Effector memory CD8-positive, alpha-beta T cell (primary cell): ENCODE measurements around the gene RBM20.
"Not testable (repeated sequence)": the region's sequence is repeated elsewhere in the genome, so short reads cannot be mapped to it uniquely, and the experiment has no call there.

Experiments used
- ATAC-seq: fragments of 150-1000 bp; cut with Tn5 transposase; replicated peaks from 2 replicates; pipeline ENCODE4 v1.10.0; 2021; ENCODE audit warnings: mild to moderate bottlenecking, moderate library complexity
- DNase-seq, 3 experiments: peaks; one replicate each; pipeline ENCODE4 v3.0.0; 2021
- H3K27ac Mint-ChIP-seq, 2 donors: one replicate each; pipeline ENCODE4 v1.8.0; 2022; ENCODE audit warnings: mild to moderate bottlenecking in 2 of 2, mixed read lengths in 2 of 2, moderate library complexity in 2 of 2
- H3K27me3 Mint-ChIP-seq, 2 donors: one replicate each; pipeline ENCODE4 v1.8.0; 2022; ENCODE audit warnings: mixed read lengths in 2 of 2
- H3K36me3 Mint-ChIP-seq: one replicate; pipeline ENCODE4 v1.8.0; 2022; ENCODE audit warnings: mild to moderate bottlenecking, moderate library complexity, mixed read lengths; ENCODE audit not compliant: insufficient read depth
- H3K4me1 Mint-ChIP-seq, 2 donors: one replicate each; pipeline ENCODE4 v1.8.0; 2022; ENCODE audit warnings: low read depth in 2 of 2, mixed read lengths in 2 of 2
- H3K4me3 Mint-ChIP-seq, 2 donors: one replicate each; pipeline ENCODE4 v1.8.0; 2022; ENCODE audit warnings: mild to moderate bottlenecking in 2 of 2, mixed read lengths in 2 of 2, moderate library complexity in 2 of 2
- H3K9me3 Mint-ChIP-seq, 2 donors: one replicate each; pipeline ENCODE4 v1.8.0; 2022; ENCODE audit warnings: mixed read lengths in 2 of 2
- total RNA-seq, 9 experiments: gene quantifications; one replicate each; lab custom pipeline; 2026; lab: John Stamatoyannopoulos, UW

The RBM20 gene
- total RNA-seq = 0.06 to 1.3 (median 0.33) reads per million in 9 experiments

DNA sequence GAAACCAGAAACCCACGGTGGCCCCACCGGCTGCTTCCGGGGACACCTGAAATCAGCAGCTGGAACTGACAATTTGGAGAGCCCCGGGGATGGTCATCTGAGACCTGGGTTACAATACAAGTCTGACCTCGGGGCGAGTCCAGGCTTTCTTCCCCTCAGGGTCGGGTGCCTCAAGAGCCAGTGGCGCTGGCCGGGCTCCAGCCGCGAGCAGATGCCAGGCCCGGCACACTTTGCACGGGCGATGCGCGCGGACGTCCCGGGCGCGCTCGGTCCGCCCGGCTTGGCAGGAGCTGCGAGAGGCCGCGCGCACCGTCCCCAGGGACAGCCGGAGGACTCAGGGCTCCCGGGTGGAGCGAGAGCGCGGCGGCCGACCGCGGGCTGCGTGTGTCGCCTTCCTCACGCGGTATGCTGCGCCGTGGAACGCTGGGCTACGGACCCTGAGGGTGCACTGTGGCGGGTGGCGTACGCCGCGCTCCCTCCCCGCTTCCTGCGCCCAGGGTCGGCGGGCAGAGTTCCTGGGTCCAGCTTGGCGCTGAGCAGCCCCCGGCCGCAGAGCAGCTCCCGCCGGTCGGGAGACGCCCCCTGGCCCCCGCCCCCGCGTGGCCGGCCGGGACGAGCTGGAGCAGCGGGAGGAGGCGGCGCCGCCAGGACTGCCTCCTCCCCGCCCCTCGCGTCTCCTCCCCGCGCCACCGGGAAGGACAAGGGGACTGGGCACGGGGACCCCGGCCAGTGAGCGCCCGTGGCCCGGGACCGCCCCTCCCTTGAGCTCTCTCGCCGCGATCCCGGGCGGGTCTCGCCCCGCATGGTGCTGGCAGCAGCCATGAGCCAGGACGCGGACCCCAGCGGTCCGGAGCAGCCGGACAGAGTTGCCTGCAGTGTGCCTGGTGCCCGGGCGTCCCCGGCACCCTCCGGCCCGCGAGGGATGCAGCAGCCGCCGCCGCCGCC lies at the start of gene RBM20:
Gene RBM20 (plus strand): TSS at position 684 of the 945 bp plus-strand sequence. CDS start 119 bp downstream, at position 803.
- Mint-ChIP-seq H3K27ac (no peak within 1 kb of the TSS), H3K4me3 (peak within 1 kb of the TSS; percentile 68 to 85), H3K36me3 (no peaks in the 10 kb centered on the region), H3K4me1 (peaks cover 12 to 14% of the 10 kb centered on the region in 2 donors), H3K9me3 (no peaks in the 10 kb centered on the region), H3K27me3 (peaks cover 40 to 58% of the 10 kb centered on the region in 2 donors)
- peak; percentile 54 for ATAC-seq
- peak in 1 of 3 experiments; percentile 4 for DNase-seq

DNA sequence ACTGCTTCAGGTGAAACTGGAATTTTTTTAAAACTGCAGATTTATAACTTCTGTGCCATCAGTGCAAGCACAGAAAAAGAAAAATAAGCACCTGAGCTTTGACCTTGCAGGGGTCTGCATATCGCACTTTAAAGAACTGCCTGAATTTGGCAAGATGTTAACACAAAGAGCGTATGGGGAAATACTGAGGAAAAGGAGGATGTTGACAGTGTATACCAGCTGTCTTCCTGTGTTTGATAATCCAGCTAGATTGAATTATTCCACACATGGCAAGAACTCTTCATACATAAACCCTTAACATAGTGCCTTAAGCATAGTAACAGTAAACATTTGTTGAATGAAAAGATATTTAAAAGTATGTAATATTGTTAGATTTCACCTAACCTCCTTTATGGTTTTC lies 46.7 kb upstream of the RBM20 start:
- peaks cover 0 to 1% of the 10 kb centered on the region in 2 donors for H3K4me1 Mint-ChIP-seq
- DNase-seq = no peak
- H3K27ac Mint-ChIP-seq = peak overlapping the region; percentile 32 to 49
- H3K9me3 Mint-ChIP-seq = no peaks in the 10 kb centered on the region
- no peak overlapping the region for H3K4me3 Mint-ChIP-seq
- no peak for ATAC-seq
- H3K27me3 Mint-ChIP-seq = no peaks in the 10 kb centered on the region
- peaks cover 75% of the 10 kb centered on the region for H3K36me3 Mint-ChIP-seq

DNA sequence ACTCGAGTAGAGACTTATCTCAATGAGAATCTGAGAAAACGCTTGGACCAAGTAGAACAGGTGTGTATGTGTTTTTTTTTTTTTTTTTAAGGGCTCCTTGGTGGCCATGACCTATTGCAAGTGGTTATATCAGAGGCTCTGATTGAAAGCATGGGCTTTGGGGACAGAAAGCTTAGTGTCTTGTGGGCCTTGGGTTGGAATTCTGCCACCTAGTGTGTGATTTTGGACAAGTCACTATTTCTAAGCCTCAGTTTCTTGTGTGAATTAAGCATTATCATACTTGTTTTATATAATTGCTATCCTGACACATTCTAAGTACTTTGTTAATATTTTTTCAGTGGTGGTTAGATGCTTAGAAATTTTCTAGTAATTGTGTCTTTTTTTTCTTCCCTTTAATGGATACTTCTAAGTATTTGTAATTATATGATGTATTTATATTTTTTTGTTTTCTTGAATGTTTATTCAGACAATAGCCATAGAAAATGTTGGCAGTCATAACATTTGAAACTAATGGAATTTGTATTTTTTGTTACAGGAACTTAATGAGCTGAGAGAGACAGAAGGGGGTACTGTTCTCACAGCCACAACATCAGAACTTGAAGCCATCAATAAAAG lies 43.5 kb upstream of the RBM20 start:
- Mint-ChIP-seq H3K4me3 (no peak overlapping the region), H3K27me3 (no peaks in the 10 kb centered on the region), H3K4me1 (no peaks in the 10 kb centered on the region), H3K9me3 (no peaks in the 10 kb centered on the region), H3K27ac (peak overlapping the region in 1 of 2 donors; percentile 49), H3K36me3 (peaks cover 79% of the 10 kb centered on the region)
- peak; percentile 73 for ATAC-seq
- peak; percentile 25 to 32 (median 25) for DNase-seq

DNA sequence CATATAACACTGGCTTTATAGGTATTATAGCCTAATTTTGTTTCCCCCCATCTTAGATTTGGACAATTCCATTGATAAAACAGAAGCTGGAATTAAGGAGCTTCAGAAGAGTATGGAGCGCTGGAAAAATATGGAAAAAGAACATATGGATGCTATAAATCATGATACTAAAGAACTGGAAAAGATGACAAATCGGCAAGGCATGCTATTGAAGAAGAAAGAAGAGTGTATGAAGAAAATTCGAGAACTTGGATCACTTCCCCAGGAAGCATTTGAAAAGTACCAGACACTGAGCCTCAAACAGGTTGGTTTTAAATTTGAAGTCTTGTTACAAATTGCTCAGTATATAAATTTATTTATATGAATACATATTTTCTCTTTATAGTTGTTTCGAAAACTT lies 42.6 kb upstream of the RBM20 start:
- peaks cover 75% of the 10 kb centered on the region for H3K36me3 Mint-ChIP-seq
- ATAC-seq = no peak
- H3K27ac Mint-ChIP-seq = no peak overlapping the region
- no peak overlapping the region for H3K4me3 Mint-ChIP-seq
- DNase-seq = no peak
- H3K27me3 Mint-ChIP-seq = no peaks in the 10 kb centered on the region
- H3K4me1 Mint-ChIP-seq = no peaks in the 10 kb centered on the region
- H3K9me3 Mint-ChIP-seq = no peaks in the 10 kb centered on the region

DNA sequence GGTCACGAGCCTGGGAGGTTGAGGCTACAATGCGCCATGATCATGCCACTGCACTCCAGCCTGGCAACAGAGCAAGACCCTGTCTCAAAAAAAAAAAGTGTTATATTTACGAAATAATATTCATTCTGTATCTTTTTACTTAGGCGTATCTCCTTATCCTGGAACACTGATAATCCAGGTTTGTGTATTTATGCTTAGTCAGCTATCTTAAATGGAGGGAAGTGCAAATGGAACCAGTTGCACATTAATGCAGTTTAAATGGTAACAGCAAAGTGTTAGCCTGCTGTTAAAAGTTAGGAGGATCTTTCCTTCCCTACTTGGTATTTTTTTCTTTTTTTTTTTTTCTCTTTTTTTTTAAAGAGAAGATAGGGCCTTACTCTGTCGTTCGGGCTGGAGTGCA lies 36.0 kb upstream of the RBM20 start:
- peaks cover 39% of the 10 kb centered on the region for H3K36me3 Mint-ChIP-seq
- H3K27ac Mint-ChIP-seq = no peak overlapping the region
- no peaks in the 10 kb centered on the region for H3K9me3 Mint-ChIP-seq
- DNase-seq = no peak
- H3K4me1 Mint-ChIP-seq = peaks cover 0 to 3% of the 10 kb centered on the region in 2 donors
- H3K4me3 Mint-ChIP-seq = no peak overlapping the region
- no peaks in the 10 kb centered on the region for H3K27me3 Mint-ChIP-seq
- ATAC-seq = no peak

DNA sequence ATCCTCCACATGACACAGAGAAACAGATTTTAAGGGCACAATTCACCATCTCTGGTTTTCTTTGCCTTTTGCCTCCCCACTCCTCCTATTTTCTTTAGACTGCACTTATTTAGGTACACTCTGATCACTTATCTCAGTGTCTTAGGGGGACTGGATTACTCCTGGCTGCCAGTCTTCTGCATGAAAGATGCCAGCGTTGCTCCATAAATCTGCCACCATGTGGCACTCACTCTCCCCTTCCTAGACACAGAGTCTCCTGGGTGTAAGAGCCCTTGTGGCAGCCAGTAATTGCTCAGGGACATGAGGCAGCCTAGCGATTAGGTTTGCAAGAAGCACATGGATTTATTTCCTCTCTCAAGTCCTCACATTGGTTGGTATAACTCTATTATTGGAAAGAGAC lies 34.5 kb upstream of the RBM20 start:
- Mint-ChIP-seq H3K9me3 (no peaks in the 10 kb centered on the region), H3K4me1 (peaks cover 0 to 3% of the 10 kb centered on the region in 2 donors), H3K27ac (no peak overlapping the region), H3K4me3 (no peak overlapping the region), H3K36me3 (peaks cover 24% of the 10 kb centered on the region), H3K27me3 (peaks cover 0 to 7% of the 10 kb centered on the region in 2 donors)
- no peak for ATAC-seq
- DNase-seq = no peak

DNA sequence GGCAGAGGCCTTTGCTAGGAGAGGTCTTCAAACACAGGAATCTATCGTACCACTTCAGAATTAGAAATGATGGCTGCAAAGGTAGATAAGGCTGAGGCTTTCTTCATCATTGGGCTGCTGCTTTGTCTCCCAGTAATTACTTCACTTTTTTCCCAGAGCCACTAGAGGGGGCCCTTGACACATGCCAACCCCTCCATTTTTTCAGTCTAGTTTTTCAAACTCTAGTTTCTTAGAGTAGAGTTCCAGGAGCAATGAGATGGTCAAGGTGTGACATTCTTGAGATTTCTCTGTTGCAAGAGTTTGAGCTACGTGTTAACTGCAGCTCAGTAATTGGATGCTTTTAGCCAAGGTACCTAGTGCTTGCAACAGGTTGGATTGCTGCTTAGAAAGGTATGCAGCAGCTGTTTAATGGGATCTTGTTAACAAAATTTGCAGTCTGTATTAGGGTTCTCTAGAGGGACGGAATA lies 33.8 kb upstream of the RBM20 start:
- peaks cover 0 to 7% of the 10 kb centered on the region in 2 donors for H3K27me3 Mint-ChIP-seq
- no peak overlapping the region for H3K4me3 Mint-ChIP-seq
- peaks cover 16% of the 10 kb centered on the region for H3K36me3 Mint-ChIP-seq
- H3K4me1 Mint-ChIP-seq = peaks cover 0 to 3% of the 10 kb centered on the region in 2 donors
- DNase-seq (peak; percentile 45 to 59 (median 47)), ATAC-seq (peak; percentile 74)
- no peak overlapping the region for H3K27ac Mint-ChIP-seq
- no peaks in the 10 kb centered on the region for H3K9me3 Mint-ChIP-seq

DNA sequence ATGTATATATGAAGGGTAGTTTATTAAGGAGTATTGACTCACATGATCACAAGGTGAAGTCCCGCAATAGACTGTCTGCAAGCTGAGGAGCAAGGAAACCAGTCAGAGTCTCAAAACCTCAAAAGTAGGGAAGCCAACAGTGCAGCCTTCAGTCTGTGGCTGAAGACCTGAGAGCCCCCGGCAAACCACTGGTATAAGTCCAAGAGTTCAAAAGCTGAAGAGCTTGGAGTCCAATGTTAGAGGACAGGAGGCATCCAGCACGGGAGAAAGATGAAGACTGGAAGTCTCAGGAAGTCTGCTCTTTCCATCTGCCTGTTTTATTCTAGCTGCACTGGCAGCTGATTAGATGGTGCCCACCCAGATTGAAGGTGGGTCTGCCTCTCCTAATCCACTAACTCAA lies 33.4 kb upstream of the RBM20 start:
- not testable (repeated sequence) for H3K27me3 Mint-ChIP-seq, H3K4me3 Mint-ChIP-seq, H3K27ac Mint-ChIP-seq, H3K4me1 Mint-ChIP-seq, DNase-seq, ATAC-seq, H3K9me3 Mint-ChIP-seq
- H3K36me3 Mint-ChIP-seq = peaks cover 12% of the 10 kb centered on the region

DNA sequence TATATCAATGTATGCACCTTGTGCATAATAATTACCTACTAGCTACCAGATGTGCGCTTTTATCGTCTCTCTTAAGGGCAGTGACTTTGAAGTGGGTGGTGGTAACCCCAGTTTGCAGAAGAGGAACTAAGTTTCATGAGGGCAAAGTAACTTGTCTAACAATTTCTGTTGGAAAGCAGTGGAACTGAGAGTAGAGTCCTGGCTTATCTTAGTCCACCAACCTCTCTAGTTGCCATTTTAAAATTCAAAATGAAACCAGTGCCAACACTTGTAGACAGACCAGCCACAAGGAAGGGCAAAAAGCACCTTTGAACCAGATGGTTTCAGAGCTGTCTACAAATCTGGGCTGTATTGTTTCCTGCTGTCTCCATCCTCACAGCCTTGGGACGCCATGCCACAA lies 32.0 kb upstream of the RBM20 start:
- no peaks in the 10 kb centered on the region for H3K9me3 Mint-ChIP-seq
- peaks cover 0 to 7% of the 10 kb centered on the region in 2 donors for H3K27me3 Mint-ChIP-seq
- no peak overlapping the region for H3K27ac Mint-ChIP-seq
- H3K4me1 Mint-ChIP-seq = peaks cover 0 to 3% of the 10 kb centered on the region in 2 donors
- ATAC-seq (no peak), DNase-seq (no peak)
- H3K4me3 Mint-ChIP-seq = no peak overlapping the region
- H3K36me3 Mint-ChIP-seq = peaks cover 5% of the 10 kb centered on the region

DNA sequence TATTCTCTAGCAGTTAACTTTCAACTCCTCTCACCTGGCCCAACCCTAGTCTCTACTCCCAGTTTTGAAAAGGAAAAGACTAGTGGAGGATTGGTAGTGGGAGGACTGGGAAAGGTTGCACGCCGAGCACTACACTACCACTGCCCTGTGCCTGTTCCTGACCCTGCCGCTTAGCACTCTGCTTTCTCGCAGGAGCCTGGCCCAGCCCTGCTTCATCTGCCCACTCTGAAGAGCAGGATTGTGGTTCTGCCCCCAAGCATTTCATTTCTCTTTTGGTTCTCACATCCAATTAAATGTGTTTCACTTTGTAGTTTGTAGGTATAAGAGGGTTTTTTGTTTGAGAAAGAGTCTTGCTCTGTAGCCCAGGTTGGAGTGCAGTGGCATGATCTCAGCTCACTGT lies 31.5 kb upstream of the RBM20 start:
- no peaks in the 10 kb centered on the region for H3K9me3 Mint-ChIP-seq
- peaks cover 3 to 6% of the 10 kb centered on the region in 2 donors for H3K4me1 Mint-ChIP-seq
- ATAC-seq = no peak
- H3K27me3 Mint-ChIP-seq = peaks cover 0 to 7% of the 10 kb centered on the region in 2 donors
- H3K4me3 Mint-ChIP-seq = no peak overlapping the region
- H3K27ac Mint-ChIP-seq = no peak overlapping the region
- no peaks in the 10 kb centered on the region for H3K36me3 Mint-ChIP-seq
- no peak for DNase-seq

DNA sequence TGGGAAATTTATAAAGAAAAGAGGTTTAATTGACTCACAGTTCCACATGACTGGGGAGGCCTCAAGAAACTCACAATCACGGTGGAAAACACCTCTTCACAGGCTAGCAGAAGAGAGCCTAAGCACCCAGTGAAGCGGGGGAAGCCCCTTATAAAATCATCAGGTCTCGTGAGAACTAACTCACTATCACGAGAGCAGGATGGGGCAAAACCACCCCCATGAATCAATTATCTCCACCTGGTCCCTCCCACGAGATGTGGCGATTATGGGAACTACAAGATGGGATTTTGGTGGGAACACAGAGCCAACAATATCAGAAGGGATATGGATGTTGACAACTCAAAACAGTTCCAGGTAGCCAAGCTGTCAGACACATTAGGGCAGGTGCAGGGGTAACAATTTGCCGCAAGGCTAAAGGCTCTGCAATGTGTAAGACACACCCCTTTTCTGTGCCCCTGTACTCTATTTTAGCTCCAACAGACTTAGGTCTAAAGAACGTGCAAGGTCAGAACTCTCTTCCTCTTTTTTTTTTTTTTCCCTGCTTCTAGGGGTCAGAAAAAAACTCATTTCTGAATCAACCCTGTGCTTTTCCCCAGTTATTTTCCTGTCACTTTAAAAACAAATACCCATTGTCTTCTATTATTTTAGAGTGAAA lies 30.7 kb upstream of the RBM20 start:
- H3K4me1 Mint-ChIP-seq = peaks cover 6% of the 10 kb centered on the region in 2 donors
- H3K4me3 Mint-ChIP-seq = no peak overlapping the region
- H3K27ac Mint-ChIP-seq = no peak overlapping the region
- ATAC-seq (peak; percentile 27), DNase-seq (no peak)
- no peaks in the 10 kb centered on the region for H3K9me3 Mint-ChIP-seq
- no peaks in the 10 kb centered on the region for H3K36me3 Mint-ChIP-seq
- peaks cover 0 to 7% of the 10 kb centered on the region in 2 donors for H3K27me3 Mint-ChIP-seq

DNA sequence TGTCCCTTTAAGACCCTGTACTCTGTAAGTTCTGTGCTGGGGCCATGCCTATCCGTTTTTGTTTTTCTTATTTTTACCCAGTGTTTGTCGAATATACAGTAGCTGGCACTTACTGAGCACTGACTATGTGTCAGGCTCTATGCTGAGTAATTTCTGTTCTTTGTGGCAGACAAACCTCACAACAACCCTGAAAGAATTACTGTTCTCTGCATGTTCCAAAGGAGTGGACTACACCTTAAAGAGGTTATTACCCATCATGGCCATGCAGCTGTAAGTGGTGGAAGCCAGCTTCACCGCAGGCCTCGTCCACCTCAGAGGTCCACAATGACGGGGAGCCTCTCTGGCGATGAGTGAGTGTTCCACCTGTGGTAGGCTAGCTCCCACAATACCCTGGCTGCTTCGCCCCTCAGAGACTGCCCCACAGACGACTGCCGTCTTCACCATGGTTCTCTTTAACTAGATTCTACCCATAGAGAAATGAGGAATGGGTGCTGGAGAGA lies 30.1 kb upstream of the RBM20 start:
- ATAC-seq (no peak), DNase-seq (no peak)
- Mint-ChIP-seq H3K27me3 (peaks cover 0 to 7% of the 10 kb centered on the region in 2 donors), H3K9me3 (no peaks in the 10 kb centered on the region), H3K4me1 (peaks cover 6 to 10% of the 10 kb centered on the region in 2 donors), H3K4me3 (no peak overlapping the region), H3K27ac (no peak overlapping the region), H3K36me3 (no peaks in the 10 kb centered on the region)
